ENCODE data around the gene MAP1LC3C.
"Not testable (repeated sequence)": the region's sequence is repeated elsewhere in the genome, so short reads cannot be mapped to it uniquely, and the experiment has no call there.

Gene MAP1LC3C

DNA sequence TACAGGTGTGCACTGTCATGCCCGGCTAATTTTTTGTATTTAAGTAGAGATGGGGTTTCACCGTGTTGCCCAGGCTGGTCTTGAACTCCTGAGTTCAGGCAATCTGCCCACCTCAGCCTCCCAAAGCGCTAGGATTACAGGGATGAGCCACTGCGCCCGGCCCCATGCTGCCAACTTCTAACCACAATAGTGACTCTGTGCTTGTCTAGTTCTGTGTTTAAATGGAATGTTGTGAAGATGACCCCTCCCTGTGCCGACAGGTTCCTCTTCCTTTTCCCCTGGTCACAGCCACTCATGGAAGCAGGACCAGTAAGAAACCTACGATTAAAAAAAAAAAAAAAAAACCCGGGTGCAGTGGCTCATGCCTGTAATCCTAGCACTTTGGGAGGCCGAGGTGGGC, 4.7 kb downstream of the MAP1LC3C start:
- no peak for DNase-seq (ENCODE audit: low spot score)

DNA sequence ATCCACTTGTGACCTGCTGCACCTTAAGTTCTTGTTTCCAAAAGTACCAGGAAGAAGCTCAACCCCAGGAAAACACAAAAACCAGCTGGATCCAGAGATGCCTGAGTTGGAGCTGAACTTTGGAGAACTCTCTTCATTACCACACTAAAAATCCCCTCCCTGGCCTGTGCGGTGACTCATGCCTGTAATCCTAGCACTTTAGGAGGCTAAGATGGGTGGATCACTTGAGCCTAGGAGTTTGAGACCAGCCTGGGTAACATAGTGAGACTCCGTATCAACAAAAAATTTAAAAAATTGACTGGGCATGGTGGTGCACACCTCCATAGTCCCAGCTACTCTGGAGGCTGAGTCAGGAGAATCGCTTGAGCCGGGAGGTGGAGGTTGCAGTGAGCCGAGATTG, 6.2 kb downstream of the MAP1LC3C start:
- no peak for DNase-seq (ENCODE audit: low spot score)

DNA sequence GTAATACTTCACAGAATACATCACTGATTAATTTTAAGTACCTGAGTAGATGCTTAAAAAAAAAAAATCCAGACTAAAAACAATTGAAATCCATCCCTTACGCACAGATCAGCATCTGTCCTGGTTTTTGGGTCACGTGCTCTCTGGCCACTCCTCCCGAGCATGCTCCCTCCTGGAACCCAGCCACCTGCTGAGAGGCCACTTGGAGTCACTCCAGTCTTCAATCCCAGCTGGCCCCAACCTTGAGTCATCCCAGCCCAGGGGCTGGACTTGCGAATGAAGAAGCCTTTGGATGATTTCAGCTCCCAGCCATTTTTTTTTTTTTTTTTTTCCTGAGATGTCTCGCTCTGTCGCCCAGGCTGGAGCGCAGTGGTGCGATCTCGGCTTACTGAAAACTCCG, 8.9 kb downstream of the MAP1LC3C start:
- DNase-seq (ENCODE audit: low spot score): peak; percentile 67

DNA sequence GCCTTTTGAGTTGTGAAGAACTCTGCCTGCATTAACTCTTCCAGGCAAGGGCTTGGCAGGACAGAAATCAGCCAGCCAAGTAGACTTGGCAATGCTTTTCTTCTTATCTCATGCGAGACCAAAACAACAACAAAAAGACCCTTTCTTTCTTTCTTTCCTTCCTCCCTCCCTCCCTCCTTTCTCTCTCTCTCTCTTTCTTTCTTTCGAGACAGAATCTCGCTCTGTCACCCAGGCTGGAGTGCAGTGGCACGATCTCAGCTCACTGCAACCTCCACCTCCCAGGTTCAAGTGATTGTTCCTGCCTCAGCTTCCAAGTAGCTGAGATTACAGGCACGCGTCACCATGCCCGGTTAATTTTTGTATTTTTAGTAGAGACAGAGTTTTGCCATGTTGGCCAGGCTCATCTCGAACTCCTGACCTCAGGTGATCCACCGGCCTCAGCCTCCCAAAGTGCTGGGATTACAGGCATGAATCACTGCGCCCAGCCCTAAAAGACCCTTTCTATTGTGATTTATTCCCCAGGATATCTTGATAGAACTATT, 10.4 kb downstream of the MAP1LC3C start:
- not testable (repeated sequence) for DNase-seq (ENCODE audit: low spot score)

DNA sequence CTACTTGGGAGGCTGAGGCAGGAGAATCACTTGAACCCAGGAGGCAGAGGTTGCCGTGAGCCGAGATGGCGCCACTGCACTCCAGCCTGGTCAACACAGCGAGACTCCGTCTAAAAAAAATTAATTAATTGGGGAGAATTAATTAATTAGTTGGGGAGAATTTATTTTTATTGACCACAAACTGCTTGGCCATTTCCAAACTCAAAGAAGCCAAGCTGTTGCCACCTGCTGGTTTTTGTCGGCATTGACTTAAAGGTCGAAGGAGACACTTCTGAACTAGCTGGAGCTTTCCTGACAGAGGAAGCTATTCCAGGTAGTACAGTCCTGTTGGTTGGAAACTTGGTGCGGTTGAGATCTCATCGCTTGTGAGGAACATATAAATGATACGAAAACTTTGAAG, 13.1 kb downstream of the MAP1LC3C start:
- peak; percentile 48 for DNase-seq (ENCODE audit: low spot score)

DNA sequence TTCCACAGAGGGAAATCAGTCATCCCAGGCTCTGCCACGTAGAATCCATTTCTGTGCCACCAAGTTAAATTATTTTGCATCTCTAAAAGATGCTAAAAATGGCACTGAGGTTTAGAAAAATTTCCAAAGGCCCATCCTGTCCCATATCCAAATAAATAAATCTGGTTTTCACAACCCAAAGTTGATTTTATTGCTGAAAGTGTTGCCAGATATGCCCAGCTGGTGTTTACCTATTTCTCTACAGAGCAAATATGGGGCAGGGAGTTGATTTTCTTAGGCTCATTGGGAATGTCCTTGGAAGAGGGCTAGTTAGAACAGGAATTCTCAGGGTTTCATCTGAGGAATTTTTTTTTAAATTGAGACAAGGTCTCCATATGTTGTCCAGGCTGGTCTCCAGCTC, 19.0 kb downstream of the MAP1LC3C start:
- no peak for DNase-seq (ENCODE audit: low spot score)

DNA sequence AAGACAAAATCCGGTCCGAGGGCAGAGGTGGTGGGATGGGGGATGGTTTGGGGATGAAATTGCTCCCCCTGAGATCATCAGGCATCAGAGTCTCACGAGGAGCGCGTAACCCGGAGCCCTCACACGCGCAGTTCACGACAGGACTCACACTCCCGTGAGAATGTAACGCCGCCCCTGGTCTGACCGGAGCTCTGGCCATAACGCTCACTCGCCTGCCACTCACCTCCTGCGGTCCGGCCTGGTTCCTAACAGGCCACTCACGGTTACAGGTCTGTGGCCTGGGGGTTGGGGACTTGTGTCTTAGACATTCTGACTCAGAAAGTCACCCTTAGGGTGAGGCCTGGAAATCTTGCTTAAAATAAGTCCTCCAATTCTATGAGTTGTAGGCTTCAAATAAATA, 19.8 kb downstream of the MAP1LC3C start:
- no peak for DNase-seq (ENCODE audit: low spot score)

DNA sequence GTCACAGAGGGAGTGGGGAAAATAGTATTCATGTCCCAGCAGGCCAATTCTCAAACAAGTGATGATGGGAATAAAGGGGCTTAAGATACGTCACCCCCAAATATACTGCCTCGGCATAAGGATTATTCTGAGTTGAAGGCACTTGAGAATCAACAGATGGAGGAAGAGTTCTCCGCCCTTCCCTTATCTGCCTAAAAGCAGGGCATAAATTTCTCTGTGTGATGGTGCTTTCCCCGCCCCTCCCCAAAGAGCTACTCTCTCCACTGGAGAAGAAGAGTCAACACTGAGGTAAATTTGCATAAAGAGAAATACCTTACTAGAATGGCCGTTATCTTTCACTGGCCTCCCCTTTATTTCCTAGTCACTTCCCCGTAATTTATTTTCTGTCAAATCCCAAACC, 22.7 kb downstream of the MAP1LC3C start:
- DNase-seq (ENCODE audit: low spot score): no peak

DNA sequence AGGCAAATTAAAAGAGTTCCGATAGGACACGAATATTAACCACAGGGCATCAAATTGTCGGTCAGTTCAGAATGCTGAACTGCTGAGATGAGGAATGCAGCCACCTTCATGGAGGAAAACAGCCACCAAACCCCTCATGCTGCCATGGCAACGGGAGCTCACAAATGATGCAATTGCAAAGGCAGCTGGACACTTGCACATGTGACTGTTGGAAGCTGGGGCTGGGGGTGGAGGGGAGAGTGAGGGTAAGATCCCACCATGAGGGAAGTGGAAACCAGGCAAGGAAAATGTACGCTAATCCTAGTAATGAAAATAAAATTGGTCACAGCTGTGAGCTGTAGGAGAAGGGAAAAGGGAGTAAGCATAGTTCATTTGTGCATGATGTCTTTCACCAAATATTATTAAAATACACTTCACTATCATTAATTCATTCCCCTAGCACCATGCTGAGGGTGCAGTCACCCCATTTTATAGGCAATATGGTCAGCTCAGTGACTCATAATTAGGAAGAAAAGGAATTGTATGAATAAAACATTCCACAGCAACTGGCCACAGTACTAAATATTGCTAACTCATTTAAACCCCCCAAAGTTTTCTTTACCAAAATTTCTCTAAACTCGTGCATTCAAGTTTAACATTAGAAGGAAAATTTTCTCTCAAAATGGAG, 26.1 kb downstream of the MAP1LC3C start:
- peak; percentile 84 for DNase-seq (ENCODE audit: low spot score)

DNA sequence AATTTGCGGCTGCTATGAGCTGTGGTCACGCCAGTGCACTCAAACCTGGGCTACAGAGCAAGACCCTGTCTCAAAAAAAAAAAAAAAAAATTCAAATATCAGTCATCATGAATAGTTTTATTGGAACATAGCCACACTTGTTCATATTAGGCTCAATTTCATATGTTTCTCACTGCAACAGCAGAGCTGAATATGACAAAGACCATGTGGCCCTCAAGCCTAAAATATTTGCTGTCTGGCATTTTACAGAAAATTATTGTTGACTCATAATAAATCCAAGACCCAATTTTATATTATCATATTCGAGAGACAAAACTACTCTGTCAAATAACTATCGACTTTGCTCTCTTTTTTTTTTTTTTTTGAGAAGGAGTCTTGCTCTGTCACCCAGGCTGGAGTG, 30.3 kb downstream of the MAP1LC3C start:
- no peak for DNase-seq (ENCODE audit: low spot score)

DNA sequence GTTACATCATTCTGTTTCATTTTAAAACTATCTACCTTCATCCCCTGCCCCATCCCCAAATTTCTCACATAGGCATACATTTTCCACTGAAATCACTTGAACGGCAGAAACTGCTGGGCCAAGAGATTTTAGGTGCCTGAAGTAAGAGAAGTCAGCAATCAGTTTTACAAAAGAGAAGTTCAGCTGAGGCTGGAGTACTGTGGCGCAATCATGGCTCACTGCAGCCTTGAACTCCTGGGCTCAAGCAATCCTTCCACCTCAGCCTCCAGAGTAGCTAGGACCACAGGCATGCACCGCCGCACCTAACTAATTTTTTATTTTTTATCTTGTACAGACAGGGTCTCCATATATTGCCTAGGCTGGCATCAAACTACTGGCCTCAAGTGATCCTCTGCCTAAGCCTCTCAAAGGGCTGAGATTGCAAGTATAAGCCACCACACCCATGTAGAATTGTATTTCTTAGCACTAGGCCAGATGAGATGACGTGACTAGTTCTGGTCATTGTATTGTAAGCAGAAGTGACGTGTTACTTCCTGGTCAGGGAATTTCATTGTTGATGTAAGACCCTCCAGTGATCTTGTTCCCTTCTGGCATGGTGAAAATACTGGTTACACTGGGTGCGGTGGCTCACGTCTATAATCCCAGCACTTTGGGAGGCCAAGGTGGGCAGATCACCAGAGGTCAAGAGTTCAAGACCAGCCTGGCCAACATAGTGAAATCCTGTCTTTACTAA, 34.2 kb downstream of the MAP1LC3C start:
- DNase-seq (ENCODE audit: low spot score): no peak

DNA sequence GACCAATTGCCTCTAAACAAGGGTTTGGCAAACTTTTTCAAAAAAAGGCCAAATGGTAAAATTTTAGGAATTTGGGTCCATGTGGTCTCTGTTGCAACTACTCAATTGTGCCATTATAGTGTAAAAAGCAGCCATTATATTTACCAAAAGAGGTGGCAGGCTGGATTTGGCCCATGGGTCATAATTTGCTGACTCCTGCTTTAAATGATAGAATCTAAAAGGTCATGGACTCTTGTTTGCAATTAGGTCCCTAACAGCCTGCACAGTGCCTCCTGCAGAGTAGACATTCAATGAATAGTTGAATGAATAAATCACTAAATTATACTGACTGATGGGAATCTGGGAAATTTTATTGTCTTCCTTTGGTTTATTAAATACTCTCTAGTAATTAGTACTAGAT, 35.2 kb downstream of the MAP1LC3C start:
- no peak for DNase-seq (ENCODE audit: low spot score)

DNA sequence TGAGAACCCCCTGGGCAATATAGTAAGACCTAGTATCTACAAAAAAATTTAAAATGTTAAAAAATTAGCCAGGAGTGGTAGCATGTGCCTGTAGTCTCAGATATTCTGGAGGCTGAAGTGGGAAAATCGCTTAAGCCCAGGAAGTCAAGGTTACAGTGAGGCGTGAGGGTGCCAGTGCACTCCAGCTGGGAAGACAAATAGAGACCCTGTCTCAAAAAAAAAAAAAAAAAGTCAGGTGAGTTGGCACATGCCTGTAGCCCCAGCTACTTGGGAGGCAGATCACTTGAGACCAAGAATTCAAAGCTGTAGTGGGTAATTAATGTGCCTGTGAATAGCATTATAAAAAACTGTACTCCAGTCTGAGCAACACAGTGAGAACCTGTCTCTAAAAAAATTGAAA, 36.7 kb downstream of the MAP1LC3C start:
- no peak for DNase-seq (ENCODE audit: low spot score)

DNA sequence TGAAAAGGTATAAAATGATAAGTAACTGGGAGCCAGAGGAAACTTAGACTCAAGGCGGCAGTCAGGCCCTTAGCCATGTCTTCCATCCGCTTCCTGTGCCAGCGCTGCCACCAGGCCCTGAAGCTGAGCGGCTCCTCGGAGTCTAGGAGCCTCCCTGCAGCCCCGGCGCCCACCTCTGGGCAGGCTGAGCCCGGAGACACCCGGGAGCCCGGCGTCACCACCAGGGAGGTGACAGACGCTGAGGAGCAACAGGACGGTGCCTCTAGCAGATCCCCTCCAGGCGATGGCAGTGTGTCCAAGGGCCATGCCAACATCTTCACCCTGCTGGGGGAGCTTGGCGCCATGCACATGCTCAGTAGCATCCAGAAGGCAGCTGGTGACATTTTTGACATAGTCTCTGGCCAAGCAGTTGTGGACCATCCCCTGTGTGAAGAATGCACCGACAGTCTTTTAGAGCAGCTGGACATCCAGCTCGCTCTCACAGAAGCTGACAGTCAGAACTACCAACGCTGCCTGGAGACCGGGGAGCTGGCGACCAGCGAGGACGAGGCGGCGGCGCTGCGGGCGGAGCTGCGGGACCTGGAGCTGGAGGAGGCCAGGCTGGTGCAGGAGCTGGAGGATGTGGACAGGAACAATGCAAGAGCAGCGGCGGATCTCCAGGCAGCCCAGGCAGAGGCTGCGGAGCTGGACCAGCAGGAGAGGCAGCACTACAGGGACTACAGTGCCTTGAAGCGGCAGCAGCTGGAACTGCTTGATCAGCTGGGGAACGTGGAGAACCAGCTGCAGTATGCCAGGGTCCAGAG, 41.0 kb downstream of the MAP1LC3C start, which contains the start of gene BECN2:
Gene BECN2 (plus strand): TSS at position 76 of the 803 bp plus-strand sequence. CDS start 0 bp downstream, at position 76.
- no peak for DNase-seq (ENCODE audit: low spot score)

DNA sequence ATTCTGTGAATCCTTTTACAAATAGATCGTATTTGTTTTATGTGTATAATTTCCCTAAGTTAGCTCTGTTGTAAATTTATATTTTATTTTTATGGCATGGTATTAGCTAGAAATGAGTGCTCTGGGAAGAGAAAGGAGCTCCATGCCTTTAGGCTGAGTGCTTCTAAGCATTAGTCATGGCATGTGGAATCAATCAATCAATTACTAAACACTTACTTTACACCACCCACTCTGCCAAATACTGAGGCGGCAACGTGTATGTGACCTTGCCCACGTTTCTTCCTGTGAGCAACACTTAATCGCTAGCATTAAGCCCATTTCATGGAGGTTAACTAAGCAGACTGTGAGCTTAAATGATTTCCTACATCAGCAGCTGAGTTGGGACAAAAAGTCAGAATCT, 48.5 kb downstream of the MAP1LC3C start:
- DNase-seq (ENCODE audit: low spot score): no peak

DNA sequence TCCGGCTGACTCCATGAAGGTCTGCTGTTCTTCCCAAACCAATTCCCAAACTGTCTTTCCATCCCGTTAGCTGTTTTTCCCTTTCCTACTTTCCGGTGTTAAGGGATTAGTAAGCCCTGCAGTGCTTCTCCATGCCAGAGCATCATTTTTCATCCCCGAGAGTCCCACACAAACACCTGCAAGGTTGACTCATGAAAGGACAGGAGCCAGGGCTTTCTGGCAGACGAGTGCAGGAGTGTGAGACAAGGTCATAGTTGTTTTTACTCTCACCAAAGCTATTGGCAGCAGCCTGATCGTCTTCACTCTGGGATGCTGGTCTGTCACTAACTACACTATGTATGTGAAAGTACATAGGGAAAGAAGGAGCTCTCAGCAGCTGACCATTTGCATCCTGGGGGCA, 51.5 kb downstream of the MAP1LC3C start:
- no peak for DNase-seq (ENCODE audit: low spot score)

All from SK-N-DZ (cell line).